HEK293 (cell line): ENCODE results near the gene HNRNPUL1.

ENCODE experiments used
- CTCF ChIP-seq: fragments of 450-650 bp; formaldehyde crosslinking; IDR thresholded peaks from 2 replicates; pipeline ENCODE4 v1.5.1; 2016; ENCODE audit warnings: missing biosample characterization, missing genetic modification characterization
- ZBTB10 ChIP-seq: fragments of 450-650 bp; formaldehyde crosslinking; IDR thresholded peaks from 2 replicates; pipeline ENCODE4 v1.5.1; 2016; ENCODE audit warnings: missing biosample characterization, missing genetic modification characterization
- ZBTB48 ChIP-seq: fragments of 450-650 bp; formaldehyde crosslinking; IDR thresholded peaks from 2 replicates; pipeline ENCODE4 v1.5.1; 2016; ENCODE audit warnings: missing biosample characterization, missing genetic modification characterization
- ZBTB8A ChIP-seq: fragments of 450-650 bp; formaldehyde crosslinking; IDR thresholded peaks from 2 replicates; pipeline ENCODE4 v1.5.1; 2016; ENCODE audit warnings: missing biosample characterization, missing genetic modification characterization

- no peak for TF ChIP-seq CTCF (tag by site-specific recombination)
- no peak for TF ChIP-seq ZBTB8A (tag by site-specific recombination)
- no peak for TF ChIP-seq ZBTB10 (tag by site-specific recombination)
- TF ChIP-seq ZBTB48 (tag by site-specific recombination) = no peak
Observed at GRCh38 chr19:41325947-41326706, 62.0 kb downstream of the HNRNPUL1 start.
